ENCODE data around the gene R3HDM4.
"Not testable (repeated sequence)": the region's sequence is repeated elsewhere in the genome, so short reads cannot be mapped to it uniquely, and the experiment has no call there.

The R3HDM4 gene

DNA sequence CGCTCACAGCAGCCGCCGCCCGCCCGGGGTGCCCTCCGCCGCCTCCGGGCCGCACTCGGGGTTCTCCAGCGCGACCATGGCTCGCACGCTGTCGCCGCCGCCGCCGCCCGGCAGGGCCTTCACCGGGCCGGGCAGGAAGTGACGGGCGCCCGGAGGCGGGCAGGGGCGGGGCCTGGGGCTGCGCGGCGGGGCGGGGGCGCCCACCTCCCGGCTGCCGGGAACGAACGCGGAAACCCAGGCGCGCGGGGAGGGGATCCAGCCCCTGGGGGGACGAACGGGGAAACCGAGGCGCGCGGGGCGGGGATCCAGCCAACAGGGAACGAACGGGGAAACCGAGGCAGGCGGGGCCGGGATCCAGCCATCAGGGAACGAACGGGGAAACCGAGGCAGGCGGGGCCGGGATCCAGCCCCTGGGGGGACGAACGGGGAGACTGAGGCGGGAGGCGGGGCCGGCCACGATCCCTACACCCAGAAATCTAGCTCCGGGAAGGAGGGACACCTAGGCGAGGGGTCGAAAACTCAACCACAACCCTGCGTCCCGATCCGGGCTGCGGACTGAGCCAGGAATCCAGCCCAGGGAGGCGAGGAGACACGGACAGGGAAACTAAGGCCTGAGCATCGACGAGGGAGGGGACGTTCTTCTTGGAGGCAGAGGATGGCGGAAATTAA lies at the start of gene R3HDM4:
Gene R3HDM4, minus strand, starts transcription at position 140 of the 669 bp plus-strand sequence. Its CDS starts 62 bp downstream, at position 78.
- peak; percentile 93 for DNase-seq (ENCODE audit: low spot score)

- peak; percentile 47 for DNase-seq (ENCODE audit: low spot score)
Observed at GRCh38 chr19:961866-962620, 49.0 kb upstream of the R3HDM4 start.

DNA sequence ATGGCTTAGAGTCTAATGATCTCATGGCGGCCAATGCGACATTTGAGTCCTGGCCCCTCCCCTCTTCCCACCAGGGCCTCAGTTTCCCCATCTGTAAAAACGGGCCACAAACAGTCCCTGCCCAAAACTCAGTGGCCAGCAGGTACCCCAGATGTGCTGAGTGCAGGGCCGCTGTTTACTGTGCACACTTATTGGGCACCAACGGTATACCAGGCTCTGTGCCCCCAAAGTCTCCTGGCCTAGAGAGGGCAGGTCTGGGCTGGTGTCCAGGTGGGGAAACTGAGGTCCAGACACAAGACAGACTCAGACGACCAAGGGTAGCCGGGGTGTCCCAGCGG lies 47.6 kb upstream of the R3HDM4 start:
- no peak for DNase-seq (ENCODE audit: low spot score)

DNA sequence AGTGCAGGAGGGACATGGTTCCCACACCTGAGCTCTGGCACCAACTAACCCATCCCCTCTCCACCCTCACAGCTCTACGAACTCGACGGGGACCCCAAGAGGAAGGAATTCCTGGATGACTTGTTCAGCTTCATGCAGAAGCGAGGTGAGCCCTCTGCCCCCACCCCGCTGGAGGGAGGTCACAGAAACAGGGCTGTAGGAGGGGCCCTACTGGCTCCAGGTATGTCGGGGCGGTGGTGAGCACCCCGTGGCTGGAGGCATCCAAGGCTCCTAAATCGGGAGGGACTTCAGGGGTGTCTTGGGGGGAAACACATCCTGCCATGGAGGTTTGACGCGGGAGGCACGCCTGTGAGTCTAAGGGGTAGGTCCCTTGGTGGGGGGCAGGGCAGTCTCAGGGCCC lies 47.0 kb upstream of the R3HDM4 start:
- no peak for DNase-seq (ENCODE audit: low spot score)

- no peak for DNase-seq (ENCODE audit: low spot score)
Observed at GRCh38 chr19:958967-959855, 46.2 kb upstream of the R3HDM4 start.

DNA sequence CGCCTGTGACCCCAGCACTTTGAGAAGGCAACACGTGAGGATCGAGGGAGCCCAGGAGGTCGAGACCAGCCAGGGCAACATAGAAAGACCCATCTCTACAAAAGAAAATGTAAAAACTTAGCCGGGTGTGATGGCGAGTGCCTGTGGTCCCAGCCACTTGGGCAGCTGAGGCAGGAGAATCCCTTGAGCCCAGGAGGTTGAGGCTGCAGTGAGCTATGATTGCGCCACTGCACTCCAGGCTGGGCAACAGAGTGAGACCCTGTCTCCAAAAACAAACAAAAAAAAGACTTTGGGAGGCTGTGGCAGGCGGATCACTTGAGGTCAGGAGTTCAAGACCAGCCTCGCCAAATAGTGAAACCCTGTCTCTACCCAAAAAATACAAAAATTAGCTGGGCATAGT lies 44.6 kb upstream of the R3HDM4 start:
- not testable (repeated sequence) for DNase-seq (ENCODE audit: low spot score)

GRCh38 chr19:956766-957440 lies 43.9 kb upstream of the R3HDM4 start:
- peak; percentile 79 for DNase-seq (ENCODE audit: low spot score)

DNA sequence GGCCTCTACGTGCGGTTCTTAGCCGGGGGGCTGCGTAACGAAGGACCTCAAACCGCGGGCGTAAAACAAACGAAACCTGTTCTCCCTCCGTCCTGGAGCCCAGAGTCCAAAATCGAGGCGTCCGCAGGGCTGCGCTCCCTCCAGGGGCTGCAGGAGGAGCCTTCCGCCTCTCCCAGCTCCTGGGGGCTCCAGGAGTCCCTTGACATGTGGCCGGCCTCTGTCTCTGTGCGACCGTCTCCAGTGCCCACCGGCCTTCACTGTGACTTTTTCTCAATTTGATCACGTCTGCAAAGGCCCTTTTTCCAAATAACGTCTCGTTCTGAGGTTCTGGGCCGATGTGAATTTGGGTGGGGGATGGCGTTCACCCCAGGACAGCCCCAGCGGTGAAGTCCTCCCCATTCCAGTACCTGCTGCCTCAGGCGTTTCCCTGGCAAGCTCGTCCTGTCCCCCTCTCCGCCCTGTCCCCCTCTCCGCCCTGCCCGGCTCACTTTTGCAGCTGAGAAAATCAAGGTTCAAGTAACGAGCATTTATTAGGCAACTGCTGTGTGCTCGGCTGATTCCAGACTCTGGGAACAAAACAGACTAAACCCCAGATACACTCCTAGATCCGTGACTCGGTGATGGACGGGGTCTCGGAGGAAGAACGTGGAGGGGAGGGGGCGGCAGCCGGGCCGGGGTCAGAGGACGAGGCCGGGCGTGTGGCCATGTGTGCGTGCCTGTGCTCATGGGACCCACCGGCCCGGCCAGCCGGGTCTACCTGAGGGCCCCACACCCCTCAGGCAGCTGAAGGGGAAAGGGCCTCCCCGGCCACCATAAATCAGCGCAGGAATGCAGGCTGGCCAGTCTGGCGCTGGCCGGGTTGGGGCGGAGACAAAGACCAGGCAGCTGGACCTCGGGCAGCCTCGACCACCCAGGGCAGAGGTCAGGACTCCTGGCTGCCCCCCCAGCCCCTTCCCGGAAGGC lies 43.1 kb upstream of the R3HDM4 start:
- no peak for DNase-seq (ENCODE audit: low spot score)

- no peak for DNase-seq (ENCODE audit: low spot score)
Observed at GRCh38 chr19:954672-955494, 41.9 kb upstream of the R3HDM4 start.

DNA sequence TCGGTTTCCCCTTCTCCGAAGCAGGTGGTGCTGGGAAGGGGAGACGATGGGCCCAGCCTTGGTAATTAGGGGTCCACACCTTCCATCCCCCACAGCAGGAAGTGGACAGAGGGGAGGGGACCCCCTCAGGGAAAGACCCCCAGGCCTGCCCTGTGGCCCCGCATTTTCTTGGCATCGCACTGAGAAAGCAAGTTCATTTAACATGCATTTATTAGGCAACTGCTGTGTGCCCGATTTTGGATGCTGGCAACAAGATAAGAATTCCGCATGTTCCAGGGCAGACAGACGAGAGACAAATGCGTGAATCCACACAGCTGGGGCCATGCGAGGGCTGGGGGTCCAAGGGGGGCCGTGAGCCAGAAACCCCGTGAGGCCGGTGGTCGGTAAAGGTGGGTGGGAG lies 41.3 kb upstream of the R3HDM4 start:
- no peak for DNase-seq (ENCODE audit: low spot score)

GRCh38 chr19:953445-954271 lies 40.6 kb upstream of the R3HDM4 start:
- DNase-seq (ENCODE audit: low spot score) = no peak

DNA sequence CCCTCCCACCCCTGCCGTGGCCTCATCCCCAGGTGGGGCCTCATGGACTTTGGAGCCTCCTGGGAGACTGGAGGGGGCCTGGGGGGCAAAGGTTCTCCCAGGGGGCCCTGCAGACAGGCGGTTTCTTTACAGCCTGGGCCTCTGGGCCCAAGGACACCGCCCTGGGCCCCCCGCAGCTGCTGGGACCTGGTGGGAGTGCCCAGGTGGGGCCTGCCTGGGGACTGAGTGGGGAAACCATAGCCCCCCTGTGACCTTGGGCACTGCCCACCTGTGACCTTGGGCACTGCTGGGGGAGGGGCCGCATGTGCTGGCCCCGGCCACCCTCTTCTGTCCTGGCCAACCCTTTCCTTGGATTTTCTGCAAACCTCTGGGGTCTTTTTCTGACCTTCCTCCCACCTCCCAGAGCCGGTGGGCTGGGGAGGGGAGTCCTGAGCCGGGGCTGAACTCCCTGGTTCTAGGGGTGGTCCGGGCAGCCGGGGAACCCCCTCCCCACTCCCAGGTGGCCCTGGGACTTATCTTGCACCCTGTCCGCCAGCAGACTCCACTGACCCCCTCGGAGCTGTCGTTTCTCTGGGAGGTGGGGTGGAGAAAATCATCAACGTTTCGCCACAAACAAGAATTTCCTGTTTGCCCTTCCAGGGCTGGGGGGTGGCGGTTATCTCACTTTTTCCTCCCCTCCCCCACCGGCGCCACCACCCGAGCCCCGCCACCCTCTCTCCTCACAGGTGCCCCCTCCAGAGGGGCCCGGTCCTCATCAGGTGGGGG lies 39.8 kb upstream of the R3HDM4 start:
- DNase-seq (ENCODE audit: low spot score) = no peak

DNA sequence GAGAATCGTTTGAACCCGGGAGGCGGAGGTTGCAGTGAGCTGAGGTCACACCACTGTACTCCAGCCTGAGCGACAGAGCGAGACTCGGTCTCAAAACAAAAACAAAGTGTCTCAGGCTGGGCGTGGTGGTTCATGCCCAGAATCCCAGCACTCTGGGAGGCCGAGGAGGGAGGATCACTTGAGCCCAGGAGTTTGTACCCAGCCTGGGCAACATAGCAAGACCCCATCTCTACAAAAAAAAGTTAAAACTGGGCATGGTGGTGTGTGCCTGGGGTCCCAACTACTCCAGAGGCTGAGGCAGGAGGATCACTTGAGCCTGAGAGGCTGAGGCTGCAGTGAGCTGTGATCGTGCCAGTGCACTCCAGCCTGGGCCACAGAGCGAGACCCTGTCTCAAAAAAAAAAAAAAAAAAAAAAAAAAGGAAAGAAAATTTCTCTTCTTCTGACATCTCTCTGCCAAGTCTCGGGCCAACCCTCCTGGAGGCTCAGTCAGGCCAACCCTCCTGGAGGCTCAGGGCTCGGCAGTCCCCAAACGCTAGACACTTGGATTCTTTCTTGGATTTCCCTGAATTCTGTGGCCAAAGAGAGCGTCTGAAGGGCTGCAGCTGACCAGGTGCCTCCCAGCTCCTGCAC lies 39.1 kb upstream of the R3HDM4 start:
- DNase-seq (ENCODE audit: low spot score) = no peak

- no peak for DNase-seq (ENCODE audit: low spot score)
Observed at GRCh38 chr19:950352-951066, 37.5 kb upstream of the R3HDM4 start.

DNA sequence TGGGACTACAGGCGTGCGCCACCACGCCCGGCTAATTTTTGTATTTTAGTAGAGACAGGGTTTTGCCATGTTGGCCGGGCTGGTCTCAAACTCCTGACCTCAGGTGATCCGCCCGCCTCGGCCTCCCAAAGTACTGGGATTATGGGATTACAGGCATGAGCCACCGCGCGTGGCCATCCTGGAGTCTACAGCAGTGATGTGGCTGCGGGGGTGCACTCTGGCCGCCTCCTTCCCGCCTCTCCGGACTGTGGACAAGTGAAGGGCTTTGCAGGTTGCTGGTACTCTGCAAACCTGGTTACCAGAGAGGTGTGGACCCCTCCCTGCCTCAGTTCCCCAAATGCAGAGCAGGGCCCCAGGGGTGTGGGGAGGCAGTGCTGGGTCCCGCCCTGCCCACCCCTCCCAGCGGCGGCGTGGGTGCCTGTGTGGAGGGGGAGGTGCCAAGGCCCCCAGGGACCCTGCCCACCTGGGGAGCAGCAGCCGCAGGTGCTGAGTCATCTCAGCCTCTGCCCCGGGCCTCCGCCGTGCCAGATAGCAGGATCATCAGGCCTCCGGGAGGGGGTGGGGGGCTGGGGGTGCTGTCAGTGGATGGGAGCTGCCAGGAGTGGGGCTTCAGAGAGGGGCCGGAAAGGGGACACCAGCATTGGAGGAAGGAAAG lies 36.0 kb upstream of the R3HDM4 start:
- DNase-seq (ENCODE audit: low spot score) = no peak

- no peak for DNase-seq (ENCODE audit: low spot score)
Observed at GRCh38 chr19:947707-948539, 34.9 kb upstream of the R3HDM4 start.

All from AG08395 (cell line).